ENCODE data around the gene TRIM72.

The TRIM72 gene

GRCh38 chr16:31260136-31260931, 46.4 kb downstream of the TRIM72 start:
- no peaks in the 10 kb centered on the region for H3K27me3 ChIP-seq (ENCODE audit: low read length)
- no peak for TF ChIP-seq CTCF (IDR thresholded peaks at IDR 0.05; ENCODE audit: insufficient read depth, low read length, poor library complexity, severe bottlenecking)
- no peak for TF ChIP-seq EZH2phosphoT487 (conservative IDR thresholded peaks at IDR 0.05; ENCODE audit: low read length)
- no peak overlapping the region for H3K27ac ChIP-seq (ENCODE audit: low read depth, low read length)
- no peaks in the 10 kb centered on the region for H3K36me3 ChIP-seq (ENCODE audit: low read length)
- no peaks in the 10 kb centered on the region for H3F3A ChIP-seq (ENCODE audit: insufficient read depth)
- H3K4me3 ChIP-seq (ENCODE audit: insufficient read depth, low read length, poor library complexity, severe bottlenecking), result no peak overlapping the region
- H3K4me2 ChIP-seq (ENCODE audit: low read depth, low read length, poor library complexity, severe bottlenecking), result no peak overlapping the region
- no peaks in the 10 kb centered on the region for H3K9me2 ChIP-seq (replicated peaks; ENCODE audit: insufficient read depth, low read length)
- no peak overlapping the region for H2AFZ ChIP-seq (ENCODE audit: low read depth, low read length, severe bottlenecking)
- H3K79me2 ChIP-seq (ENCODE audit: insufficient read depth, low read length), result no peaks in the 10 kb centered on the region
- H3K9me3 ChIP-seq (ENCODE audit: insufficient read depth, low read length), result no peaks in the 10 kb centered on the region
- no peak overlapping the region for H3K9ac ChIP-seq (ENCODE audit: low read length)
- no peaks in the 10 kb centered on the region for H4K20me1 ChIP-seq (ENCODE audit: low read depth, low read length)

- Histone ChIP-seq H2AFZ (ENCODE audit: low read depth, low read length, severe bottlenecking) (no peak overlapping the region), H3K4me3 (ENCODE audit: insufficient read depth, low read length, poor library complexity, severe bottlenecking) (no peak overlapping the region), H3K9ac (ENCODE audit: low read length) (no peak overlapping the region), H3F3A (ENCODE audit: insufficient read depth) (no peaks in the 10 kb centered on the region), H3K79me2 (ENCODE audit: insufficient read depth, low read length) (no peaks in the 10 kb centered on the region), H4K20me1 (ENCODE audit: low read depth, low read length) (no peaks in the 10 kb centered on the region), H3K9me3 (ENCODE audit: insufficient read depth, low read length) (no peaks in the 10 kb centered on the region), H3K9me2 (replicated peaks; ENCODE audit: insufficient read depth, low read length) (no peaks in the 10 kb centered on the region), H3K4me2 (ENCODE audit: low read depth, low read length, poor library complexity, severe bottlenecking) (no peak overlapping the region), H3K27me3 (ENCODE audit: low read length) (no peaks in the 10 kb centered on the region), H3K36me3 (ENCODE audit: low read length) (no peaks in the 10 kb centered on the region), H3K27ac (ENCODE audit: low read depth, low read length) (no peak overlapping the region)
- TF ChIP-seq EZH2phosphoT487 (conservative IDR thresholded peaks at IDR 0.05; ENCODE audit: low read length) (no peak), CTCF (IDR thresholded peaks at IDR 0.05; ENCODE audit: insufficient read depth, low read length, poor library complexity, severe bottlenecking) (no peak)
These were observed 48.2 kb downstream of the TRIM72 start for GRCh38 chr16:31262084-31262483.

DNA sequence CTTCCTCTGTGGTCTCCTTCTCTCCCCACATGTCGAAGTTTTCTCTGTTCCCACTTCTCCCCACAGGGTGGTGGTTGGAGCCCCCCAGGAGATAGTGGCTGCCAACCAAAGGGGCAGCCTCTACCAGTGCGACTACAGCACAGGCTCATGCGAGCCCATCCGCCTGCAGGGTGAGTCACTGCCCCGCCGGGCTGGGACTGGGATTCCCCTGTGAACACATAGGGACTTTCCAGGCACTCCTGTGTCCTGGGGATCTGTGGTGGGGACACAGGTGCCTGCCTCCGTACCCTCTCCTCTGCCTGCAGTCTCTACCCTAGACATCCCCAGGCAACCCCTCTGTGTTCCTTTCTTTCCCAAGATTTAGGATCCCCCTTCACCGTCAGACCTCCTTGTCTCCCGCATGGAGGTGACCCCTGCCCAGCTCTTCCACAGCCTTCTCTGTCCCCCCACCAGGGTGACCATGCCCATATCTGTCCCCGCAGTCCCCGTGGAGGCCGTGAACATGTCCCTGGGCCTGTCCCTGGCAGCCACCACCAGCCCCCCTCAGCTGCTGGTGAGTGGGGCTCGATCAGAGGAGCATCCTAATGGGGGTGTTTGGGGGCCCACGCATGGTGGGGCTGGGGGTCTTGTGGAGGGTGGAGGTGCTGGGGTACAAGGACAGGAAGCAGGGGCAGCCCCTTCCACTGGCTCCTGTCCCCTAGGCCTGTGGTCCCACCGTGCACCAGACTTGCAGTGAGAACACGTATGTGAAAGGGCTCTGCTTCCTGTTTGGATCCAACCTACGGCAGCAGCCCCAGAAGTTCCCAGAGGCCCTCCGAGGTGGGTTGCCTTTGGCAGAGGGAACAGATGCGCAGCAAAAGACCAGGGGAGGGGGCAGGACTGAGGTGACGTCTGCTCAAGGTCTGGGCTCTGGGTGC, 51.7 kb downstream of the TRIM72 start:
- H3K27me3 ChIP-seq (ENCODE audit: low read length), result no peaks in the 10 kb centered on the region

More for the DNA sequence above, 51.7 kb downstream of the TRIM72 start:
- Histone ChIP-seq H3K4me2 (ENCODE audit: low read depth, low read length, poor library complexity, severe bottlenecking) (no peak overlapping the region), H4K20me1 (ENCODE audit: low read depth, low read length) (no peaks in the 10 kb centered on the region), H3K36me3 (ENCODE audit: low read length) (no peaks in the 10 kb centered on the region), H3K9me3 (ENCODE audit: insufficient read depth, low read length) (no peaks in the 10 kb centered on the region), H3F3A (ENCODE audit: insufficient read depth) (no peaks in the 10 kb centered on the region), H3K9me2 (replicated peaks; ENCODE audit: insufficient read depth, low read length) (no peaks in the 10 kb centered on the region), H3K4me3 (ENCODE audit: insufficient read depth, low read length, poor library complexity, severe bottlenecking) (no peak overlapping the region), H3K27ac (ENCODE audit: low read depth, low read length) (no peak overlapping the region), H3K79me2 (ENCODE audit: insufficient read depth, low read length) (no peaks in the 10 kb centered on the region), H2AFZ (ENCODE audit: low read depth, low read length, severe bottlenecking) (no peak overlapping the region), H3K9ac (ENCODE audit: low read length) (no peak overlapping the region)
- no peak for TF ChIP-seq CTCF (IDR thresholded peaks at IDR 0.05; ENCODE audit: insufficient read depth, low read length, poor library complexity, severe bottlenecking)
- TF ChIP-seq EZH2phosphoT487 (conservative IDR thresholded peaks at IDR 0.05; ENCODE audit: low read length), result no peak

All from SU-DHL-6 (cell line).